Activated naive CD8-positive, alpha-beta T cell treated with anti-CD3 and anti-CD28 coated beads for 36 hours (primary cell): ENCODE data around the gene PGA5. TPM values are rescaled to one million over a fixed set of nuclear protein-coding genes. Genes with fewer than 3 reads are reported as not detected.

Source experiments
- DNase-seq: peaks from one replicate; pipeline ENCODE4 v3.0.0; 2021
- H3K27ac Mint-ChIP-seq: one replicate; pipeline ENCODE4 v1.8.0; 2022; ENCODE audit warnings: mild to moderate bottlenecking, moderate library complexity, mixed read lengths
- H3K27me3 Mint-ChIP-seq: one replicate; pipeline ENCODE4 v1.8.0; 2022; ENCODE audit warnings: mild to moderate bottlenecking, mixed read lengths
- H3K36me3 Mint-ChIP-seq: one replicate; pipeline ENCODE4 v1.8.0; 2021; ENCODE audit warnings: mild to moderate bottlenecking, mixed read lengths
- H3K4me1 Mint-ChIP-seq: one replicate; pipeline ENCODE4 v1.8.0; 2021; ENCODE audit warnings: mixed read lengths
- H3K4me3 Mint-ChIP-seq: one replicate; pipeline ENCODE4 v1.8.0; 2022; ENCODE audit warnings: mild to moderate bottlenecking, moderate library complexity, mixed read lengths
- H3K9me3 Mint-ChIP-seq: one replicate; pipeline ENCODE4 v1.8.0; 2022; ENCODE audit warnings: mixed read lengths
- total RNA-seq, 2 experiments: library from RNA; stranded (reverse); gene quantifications; one replicate each; pipeline ENCODE4 v1.2.3, GENCODE V29; 2021

The PGA5 gene
- total RNA-seq, 2 experiments from 2014 or later, result not detected

DNA sequence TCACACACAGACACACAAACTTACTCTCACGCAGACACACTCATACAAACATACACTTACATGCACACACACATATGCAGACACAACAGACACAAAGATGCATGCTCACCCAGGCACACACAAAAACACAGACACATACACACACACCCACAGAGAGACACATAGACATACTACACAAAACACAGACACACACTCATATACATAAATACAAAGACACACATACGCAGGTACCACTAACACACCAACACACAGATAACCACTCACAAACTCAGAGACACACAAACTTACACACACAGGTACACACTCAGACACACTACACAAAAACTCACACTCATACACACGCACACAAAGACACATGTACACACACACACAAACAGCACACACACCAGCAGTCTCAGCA is 31.8 kb downstream of the PGA5 start:
- no peak overlapping the region for H3K4me3 Mint-ChIP-seq
- H3K9me3 Mint-ChIP-seq, result no peaks in the 10 kb centered on the region
- no peak overlapping the region for H3K27ac Mint-ChIP-seq
- H3K27me3 Mint-ChIP-seq, result no peaks in the 10 kb centered on the region
- no peaks in the 10 kb centered on the region for H3K36me3 Mint-ChIP-seq
- DNase-seq, result no peak
- no peaks in the 10 kb centered on the region for H3K4me1 Mint-ChIP-seq

DNA sequence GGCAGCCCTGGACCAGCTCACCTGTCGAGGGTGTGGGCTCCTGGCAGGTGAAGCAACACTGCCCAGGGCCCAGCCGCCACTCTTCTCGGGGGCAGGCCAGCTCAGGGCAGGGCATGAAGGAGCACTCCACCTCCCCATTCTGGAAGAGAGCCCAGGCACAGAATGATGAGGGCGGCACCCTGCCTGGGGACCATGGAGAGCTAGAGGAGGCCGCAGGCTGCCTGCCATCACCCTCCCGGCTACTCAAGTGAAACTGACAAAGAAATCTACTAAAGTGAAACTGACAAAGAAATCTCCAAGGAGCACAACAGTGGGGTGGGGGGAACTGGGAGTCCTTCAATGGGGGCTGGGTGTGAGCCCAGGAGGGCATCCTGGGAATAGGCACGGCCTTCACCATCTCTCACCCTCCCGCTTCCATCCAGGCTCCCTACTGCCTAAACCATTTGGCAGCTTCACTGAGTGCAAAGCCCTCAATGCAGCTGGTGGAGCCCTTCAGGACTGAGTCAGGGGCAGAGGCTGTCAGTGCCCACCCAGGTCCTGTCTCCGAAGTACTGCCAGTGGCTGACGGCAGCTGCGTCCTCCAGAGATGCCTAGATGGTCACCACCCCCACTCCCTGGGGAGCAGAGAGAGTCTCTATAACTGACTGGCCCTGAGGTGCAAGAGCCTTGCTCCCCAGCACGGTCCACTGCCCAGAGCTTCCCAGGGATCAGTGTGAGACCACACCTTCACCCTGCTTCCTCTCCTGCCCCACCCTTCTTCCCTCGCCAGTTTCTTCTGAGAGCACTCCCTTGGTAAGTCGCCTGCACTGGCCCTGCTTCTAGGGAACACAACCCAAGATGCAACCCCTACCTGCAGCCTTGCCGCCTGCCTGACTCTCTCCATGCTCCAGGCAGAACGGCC is 32.5 kb downstream of the PGA5 start:
- Mint-ChIP-seq H3K36me3 (peaks cover 3% of the 10 kb centered on the region), H3K27ac (no peak overlapping the region), H3K4me1 (no peaks in the 10 kb centered on the region), H3K9me3 (no peaks in the 10 kb centered on the region), H3K4me3 (no peak overlapping the region), H3K27me3 (no peaks in the 10 kb centered on the region)
- DNase-seq, result no peak

DNA sequence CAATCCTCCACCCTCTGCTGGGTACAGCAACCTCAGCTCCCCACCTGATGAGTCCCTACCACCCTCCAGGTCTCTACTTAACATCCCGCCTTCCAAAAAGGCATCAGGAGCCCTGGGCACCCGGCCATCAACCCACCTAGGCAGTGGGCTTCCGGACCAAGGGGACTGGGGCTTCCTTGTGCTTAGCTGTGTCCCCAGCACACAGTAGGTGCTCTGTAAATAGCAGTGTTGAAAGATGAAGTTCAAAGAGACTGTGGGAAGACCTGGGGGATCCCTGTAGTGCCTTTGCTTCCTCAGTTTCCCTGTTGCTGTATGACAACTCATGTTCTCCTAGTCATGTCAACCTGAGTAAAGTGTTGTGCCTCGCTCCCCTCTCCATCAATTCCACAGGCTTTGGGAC is 33.1 kb downstream of the PGA5 start:
- no peaks in the 10 kb centered on the region for H3K27me3 Mint-ChIP-seq
- DNase-seq, result no peak
- H3K27ac Mint-ChIP-seq, result no peak overlapping the region
- H3K9me3 Mint-ChIP-seq, result no peaks in the 10 kb centered on the region
- no peak overlapping the region for H3K4me3 Mint-ChIP-seq
- H3K36me3 Mint-ChIP-seq, result peaks cover 5% of the 10 kb centered on the region
- H3K4me1 Mint-ChIP-seq, result no peaks in the 10 kb centered on the region

DNA sequence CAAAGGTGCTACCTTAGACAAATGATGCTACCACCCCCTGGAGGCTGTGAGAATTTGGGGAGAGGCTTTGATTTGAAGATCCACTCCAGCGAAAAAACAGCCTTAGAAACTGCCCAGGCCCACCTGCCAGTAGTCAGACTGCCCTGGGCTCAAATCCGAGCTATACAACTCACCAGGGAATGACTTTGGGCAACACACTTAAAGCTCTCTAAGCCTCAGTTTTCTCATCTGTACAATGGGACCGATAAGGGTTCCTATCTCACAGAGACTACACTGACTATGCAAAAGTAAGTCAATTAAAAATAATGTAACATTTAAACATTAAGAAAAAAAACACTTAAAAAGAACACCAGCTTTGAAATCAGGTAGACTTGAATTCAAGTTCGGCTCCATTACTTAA is 34.2 kb downstream of the PGA5 start:
- Mint-ChIP-seq H3K27ac (no peak overlapping the region), H3K9me3 (no peaks in the 10 kb centered on the region), H3K4me3 (no peak overlapping the region), H3K36me3 (peaks cover 11% of the 10 kb centered on the region), H3K27me3 (no peaks in the 10 kb centered on the region), H3K4me1 (no peaks in the 10 kb centered on the region)
- no peak for DNase-seq

DNA sequence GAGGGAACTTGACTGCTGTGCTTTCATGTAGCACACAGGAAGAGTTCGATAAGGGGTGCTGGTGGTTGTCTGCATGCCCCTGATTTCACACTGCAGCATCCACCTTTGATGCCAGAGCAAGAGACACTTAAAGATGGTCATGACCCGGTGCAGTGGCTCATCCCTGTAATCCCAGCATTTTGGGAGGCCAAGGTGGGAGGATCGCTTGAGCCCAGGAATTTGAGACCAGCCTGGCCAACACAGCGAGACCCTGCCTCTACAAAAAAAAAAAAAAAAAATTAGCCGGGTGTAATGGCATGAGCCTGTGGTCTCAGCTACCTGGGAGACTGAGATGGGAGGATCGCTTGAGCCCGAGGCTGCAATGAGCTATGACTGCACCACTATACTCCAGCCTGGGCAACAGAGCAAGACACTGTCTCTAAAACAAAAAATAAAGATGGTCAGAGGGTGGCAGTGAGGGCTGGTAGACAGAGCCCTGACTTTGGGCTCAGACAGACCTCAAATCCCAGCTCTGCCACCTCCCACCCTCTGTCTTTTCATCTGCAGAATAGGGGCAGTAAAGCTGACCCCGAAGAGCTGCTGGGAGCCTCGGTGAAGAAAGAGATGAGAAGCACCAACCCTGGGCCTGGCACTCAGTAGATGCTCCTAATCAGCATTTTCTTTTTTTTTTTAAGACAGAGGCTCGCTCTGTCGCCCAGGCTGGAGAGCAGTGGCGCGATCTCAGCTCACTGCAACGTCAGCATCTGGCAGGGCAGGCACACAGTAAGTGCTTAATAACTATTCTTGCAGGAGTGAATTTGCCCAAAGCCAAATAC is 36.4 kb downstream of the PGA5 start:
- H3K4me1 Mint-ChIP-seq, result no peaks in the 10 kb centered on the region
- H3K36me3 Mint-ChIP-seq, result peaks cover 20% of the 10 kb centered on the region

DNA sequence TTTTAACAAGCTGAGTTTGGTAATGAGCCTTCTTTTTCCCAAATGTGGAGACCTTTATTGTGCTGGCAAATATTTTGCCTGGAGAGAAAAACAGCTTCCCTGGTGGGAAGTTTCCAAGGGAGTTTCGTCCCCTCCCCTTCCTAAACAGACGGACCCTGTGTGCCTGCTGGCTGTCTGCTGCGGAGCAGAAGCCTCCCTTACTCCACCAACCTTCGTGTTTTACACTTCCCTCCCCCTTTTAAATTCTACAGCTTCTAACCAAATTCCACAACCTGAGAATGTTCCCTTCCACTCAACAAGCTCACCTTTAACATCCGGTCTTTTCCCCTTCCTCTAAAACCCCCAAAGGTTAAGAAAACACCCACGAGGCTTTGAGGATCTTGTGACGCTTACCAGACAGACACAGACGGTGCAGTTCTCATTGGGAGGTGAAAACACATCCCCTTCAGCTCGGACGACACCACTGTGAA is 37.1 kb downstream of the PGA5 start:
- Mint-ChIP-seq H3K9me3 (no peaks in the 10 kb centered on the region), H3K4me3 (no peak overlapping the region), H3K4me1 (no peaks in the 10 kb centered on the region), H3K36me3 (peaks cover 20% of the 10 kb centered on the region), H3K27ac (no peak overlapping the region), H3K27me3 (no peaks in the 10 kb centered on the region)
- no peak for DNase-seq

More for the DNA sequence above, 36.4 kb downstream of the PGA5 start:
- Mint-ChIP-seq H3K9me3 (no peaks in the 10 kb centered on the region), H3K27ac (no peak overlapping the region), H3K4me3 (no peak overlapping the region), H3K27me3 (no peaks in the 10 kb centered on the region)
- DNase-seq, result no peak

DNA sequence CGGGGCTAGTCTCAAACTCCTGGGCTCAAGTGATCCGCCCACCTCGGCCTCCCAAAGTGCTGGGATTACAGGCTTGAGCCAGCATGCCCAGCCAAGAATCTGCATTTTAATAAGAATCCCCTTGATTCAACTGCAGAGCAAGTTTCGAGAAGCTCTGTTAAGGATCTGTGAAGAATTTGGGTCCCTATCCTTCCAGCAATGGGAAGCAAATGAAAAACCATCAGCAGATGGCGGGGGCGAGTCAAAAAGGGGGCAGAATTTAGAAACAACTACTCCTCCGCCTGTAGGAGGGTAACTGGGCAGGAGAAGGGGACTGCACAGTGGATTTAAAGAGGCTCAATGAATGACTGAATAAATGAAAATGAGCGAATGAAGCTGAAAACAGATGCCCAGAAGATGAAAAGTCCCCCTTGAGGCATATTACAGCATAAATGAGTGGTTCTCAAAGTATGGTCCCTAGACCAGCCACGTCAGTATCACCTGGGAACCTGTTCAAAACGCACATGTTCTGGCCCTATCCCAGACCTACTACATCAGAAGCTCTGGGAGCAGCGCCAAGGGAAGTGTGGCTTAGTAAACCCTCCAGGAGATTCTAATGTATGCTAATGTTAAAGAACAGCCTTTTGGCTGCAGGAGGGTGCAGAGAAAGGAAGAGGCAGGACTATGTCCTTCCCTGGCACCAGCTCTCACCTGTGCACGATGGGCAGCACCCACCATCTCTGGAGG is 39.1 kb downstream of the PGA5 start:
- Mint-ChIP-seq H3K4me3 (no peak overlapping the region), H3K9me3 (no peaks in the 10 kb centered on the region), H3K4me1 (no peaks in the 10 kb centered on the region), H3K27ac (no peak overlapping the region), H3K36me3 (peaks cover 34% of the 10 kb centered on the region), H3K27me3 (no peaks in the 10 kb centered on the region)
- no peak for DNase-seq

DNA sequence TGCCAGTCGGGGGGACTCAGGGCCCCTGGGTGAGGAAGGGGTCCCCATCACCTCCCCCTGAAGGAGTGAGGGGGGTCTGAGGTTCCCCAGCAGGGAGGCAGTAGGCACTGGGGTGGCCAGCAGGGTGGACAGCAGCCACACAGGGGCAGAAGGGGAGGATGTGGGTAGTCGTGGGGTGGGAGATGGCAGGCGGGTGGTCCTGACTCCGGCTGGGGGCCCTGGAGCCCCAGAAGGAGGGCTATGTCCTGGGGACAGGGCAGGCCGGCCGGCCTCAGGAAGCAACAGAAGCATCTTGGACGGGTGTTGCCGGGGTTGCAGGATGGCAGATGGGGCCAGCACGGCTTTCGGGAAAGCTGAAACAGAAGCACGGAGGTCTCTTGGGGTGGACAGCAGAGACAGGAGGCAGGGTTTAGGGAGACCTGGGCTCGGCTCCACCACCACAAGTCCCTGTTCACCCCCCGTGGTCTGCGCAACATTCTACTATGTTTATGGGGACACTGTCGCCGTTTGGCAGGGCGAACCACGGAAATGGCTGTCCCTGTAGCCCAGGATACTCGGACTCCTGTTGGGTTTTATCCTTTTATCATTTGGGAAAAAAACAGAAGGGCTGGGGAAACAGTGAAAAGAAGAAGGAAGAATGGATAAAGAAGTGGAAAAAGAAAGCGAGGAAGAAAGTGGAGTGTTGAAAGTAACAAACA is 40.1 kb downstream of the PGA5 start:
- Mint-ChIP-seq H3K9me3 (no peaks in the 10 kb centered on the region), H3K4me1 (no peaks in the 10 kb centered on the region), H3K36me3 (peaks cover 42% of the 10 kb centered on the region), H3K27me3 (no peaks in the 10 kb centered on the region), H3K4me3 (no peak overlapping the region), H3K27ac (no peak overlapping the region)
- no peak for DNase-seq

DNA sequence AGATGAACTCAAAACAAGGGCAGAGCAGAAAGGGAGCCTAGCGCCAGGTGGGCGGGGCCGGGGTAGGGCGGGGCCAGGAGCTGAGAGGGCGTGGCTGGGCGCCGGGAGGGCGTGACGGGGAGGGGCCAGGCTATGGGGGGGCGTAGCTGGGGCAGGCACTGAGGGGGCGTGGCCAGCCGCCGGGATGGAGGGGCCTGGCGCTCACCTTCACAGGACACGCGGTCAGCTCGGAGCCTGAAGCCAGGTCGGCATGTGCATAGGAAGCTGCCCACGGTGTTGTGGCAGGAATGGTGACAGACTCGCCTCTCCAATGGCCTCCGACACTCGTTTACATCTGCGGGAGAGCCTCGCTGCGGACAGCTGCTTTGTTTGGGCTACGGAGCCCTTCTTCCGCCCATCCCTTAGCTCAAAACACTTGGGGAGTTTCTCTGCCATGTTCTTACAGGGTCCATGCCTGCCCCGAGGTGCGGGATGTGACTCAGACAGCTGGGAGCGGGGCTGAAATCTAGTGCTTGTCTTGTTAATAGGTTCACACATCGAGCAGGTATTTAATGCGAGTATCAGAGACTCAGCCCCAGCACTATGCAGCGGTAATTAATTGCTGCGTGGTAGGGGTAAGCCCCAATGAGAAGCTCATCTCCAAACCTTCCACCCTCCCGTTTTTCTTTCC is 40.7 kb downstream of the PGA5 start:
- H3K27me3 Mint-ChIP-seq, result no peaks in the 10 kb centered on the region
- peak; percentile 36 for DNase-seq
- H3K36me3 Mint-ChIP-seq, result peaks cover 45% of the 10 kb centered on the region
- no peaks in the 10 kb centered on the region for H3K9me3 Mint-ChIP-seq
- H3K27ac Mint-ChIP-seq, result no peak overlapping the region
- no peaks in the 10 kb centered on the region for H3K4me1 Mint-ChIP-seq
- H3K4me3 Mint-ChIP-seq, result no peak overlapping the region

DNA sequence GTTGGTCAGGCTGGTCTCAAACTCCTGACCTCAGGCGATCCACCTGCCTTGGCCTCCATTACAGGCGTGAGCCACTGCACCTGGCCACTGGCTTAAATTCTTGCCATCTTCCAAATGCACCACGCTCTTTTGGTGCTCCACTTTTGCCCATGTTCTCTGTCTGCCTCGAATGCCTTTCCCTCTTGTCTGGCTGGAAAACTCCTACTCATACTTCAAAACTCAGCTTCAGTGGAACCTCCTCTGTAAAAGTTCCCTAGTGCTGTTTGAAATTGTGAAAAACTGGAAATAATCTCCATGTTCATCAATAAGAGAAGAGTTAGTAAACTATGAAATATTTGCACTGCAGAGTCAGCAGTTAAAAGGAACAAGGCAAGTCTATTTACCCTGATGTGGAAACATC is 42.6 kb downstream of the PGA5 start:
- no peaks in the 10 kb centered on the region for H3K9me3 Mint-ChIP-seq
- no peaks in the 10 kb centered on the region for H3K27me3 Mint-ChIP-seq
- no peak overlapping the region for H3K4me3 Mint-ChIP-seq
- peaks cover 53% of the 10 kb centered on the region for H3K36me3 Mint-ChIP-seq
- H3K27ac Mint-ChIP-seq, result no peak overlapping the region
- no peaks in the 10 kb centered on the region for H3K4me1 Mint-ChIP-seq
- no peak for DNase-seq

DNA sequence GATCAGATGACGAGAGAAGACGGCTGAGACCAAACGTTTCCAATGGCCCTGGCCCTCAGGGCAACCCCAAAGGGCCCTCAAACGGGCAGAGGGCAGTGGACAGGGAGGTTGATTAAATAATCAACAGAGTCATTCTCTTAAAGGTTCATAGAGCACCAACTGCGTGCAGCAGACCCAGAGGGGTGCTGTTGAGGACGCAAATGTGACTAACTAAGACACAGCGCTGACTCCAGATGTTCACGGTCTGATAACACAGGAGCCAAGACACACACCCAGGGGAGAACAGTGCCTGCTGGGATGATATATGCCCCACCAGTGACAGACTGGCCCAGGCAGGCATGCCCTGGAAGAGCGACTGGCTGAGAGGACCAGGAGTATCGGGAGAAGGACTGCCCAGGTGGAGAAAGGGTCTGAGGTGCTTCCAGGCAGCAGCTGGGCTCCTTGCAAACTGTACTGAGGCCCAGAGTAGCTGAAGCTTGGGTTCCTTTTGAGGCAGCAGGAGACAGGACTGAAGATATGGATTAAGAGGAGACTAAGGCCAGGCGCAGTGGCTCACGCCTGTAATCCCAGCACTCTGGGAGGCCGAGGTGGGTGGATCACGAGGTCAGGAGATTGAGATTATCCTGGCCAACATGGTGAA is 46.5 kb downstream of the PGA5 start:
- no peak overlapping the region for H3K27ac Mint-ChIP-seq
- no peak overlapping the region for H3K4me3 Mint-ChIP-seq
- H3K27me3 Mint-ChIP-seq, result no peaks in the 10 kb centered on the region
- no peak for DNase-seq
- no peaks in the 10 kb centered on the region for H3K9me3 Mint-ChIP-seq
- peaks cover 57% of the 10 kb centered on the region for H3K36me3 Mint-ChIP-seq
- H3K4me1 Mint-ChIP-seq, result peaks cover 5% of the 10 kb centered on the region

DNA sequence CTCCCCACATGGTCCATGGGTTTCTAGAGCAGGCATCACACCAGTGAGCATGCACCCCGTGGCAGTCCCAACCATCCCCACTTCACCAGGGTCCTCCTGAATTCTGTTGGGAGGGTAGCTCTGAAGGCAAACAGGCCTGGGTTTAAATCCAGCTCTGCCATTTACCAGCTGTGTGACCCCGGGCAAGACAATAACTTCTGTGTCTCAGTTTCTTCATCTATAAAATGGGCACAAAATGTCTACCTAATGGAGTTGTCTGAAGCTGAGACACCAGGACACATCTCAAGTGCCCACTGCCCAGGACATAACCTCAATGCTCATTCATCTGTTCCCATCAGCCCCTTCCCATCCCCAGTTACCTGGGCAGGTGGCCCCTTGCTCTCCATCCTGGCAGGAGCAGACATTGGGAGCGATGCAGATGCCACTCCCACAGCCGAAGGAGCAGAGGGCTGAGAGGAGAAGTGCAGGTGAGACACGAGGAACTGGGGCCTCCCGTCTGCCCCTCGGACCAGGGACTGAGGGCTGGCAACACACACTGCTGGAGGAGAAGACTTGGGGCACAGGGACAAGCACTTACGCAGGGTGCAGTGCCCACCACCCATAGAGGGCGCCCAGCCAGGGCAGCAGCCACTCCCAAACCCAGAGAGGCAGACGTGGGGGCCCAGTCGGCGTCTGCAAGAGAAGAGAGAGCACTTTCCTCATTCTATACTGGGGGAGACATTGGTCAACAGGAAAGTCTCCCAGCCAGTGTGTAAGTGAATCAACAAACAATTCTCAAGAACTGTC is 50.1 kb downstream of the PGA5 start:
- H3K4me3 Mint-ChIP-seq, result no peak overlapping the region
- peaks cover 43% of the 10 kb centered on the region for H3K36me3 Mint-ChIP-seq
- H3K9me3 Mint-ChIP-seq, result no peaks in the 10 kb centered on the region
- DNase-seq, result peak; percentile 16
- no peak overlapping the region for H3K27ac Mint-ChIP-seq
- H3K4me1 Mint-ChIP-seq, result peaks cover 16% of the 10 kb centered on the region
- H3K27me3 Mint-ChIP-seq, result no peaks in the 10 kb centered on the region

DNA sequence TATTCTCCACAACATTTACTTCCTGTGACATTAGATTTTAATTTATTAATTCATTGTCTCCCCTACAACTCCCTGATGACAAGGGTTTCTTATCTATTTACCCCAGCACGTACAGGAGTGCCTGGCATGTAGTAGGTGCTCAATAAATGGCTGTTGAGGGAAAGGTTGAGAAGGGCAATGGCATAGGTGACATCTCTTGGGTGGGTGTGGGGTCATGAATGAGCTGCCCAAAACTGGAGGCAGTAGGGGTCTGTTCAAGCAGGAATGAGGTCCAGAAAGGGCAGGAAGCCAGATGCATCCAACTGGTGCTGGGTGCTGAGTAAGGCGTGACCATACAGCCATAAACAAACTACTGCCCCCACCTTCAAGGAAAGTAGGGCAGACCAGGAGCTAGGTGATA is 51.4 kb downstream of the PGA5 start:
- H3K4me3 Mint-ChIP-seq, result peak overlapping the region; percentile 37
- H3K9me3 Mint-ChIP-seq, result no peaks in the 10 kb centered on the region
- peaks cover 46% of the 10 kb centered on the region for H3K36me3 Mint-ChIP-seq
- no peak overlapping the region for H3K27ac Mint-ChIP-seq
- H3K4me1 Mint-ChIP-seq, result peaks cover 21% of the 10 kb centered on the region
- DNase-seq, result no peak
- H3K27me3 Mint-ChIP-seq, result no peaks in the 10 kb centered on the region
